Subcutaneous abdominal adipose tissue (tissue), 5 donors: ENCODE results near the gene GJC2.
"Not testable (repeated sequence)": the region's sequence is repeated elsewhere in the genome, so short reads cannot be mapped to it uniquely, and the experiment has no call there.

Source experiments
- H3K27ac ChIP-seq: one replicate; pipeline ENCODE4 v1.7.0; 2013; ENCODE audit warnings: low read depth, mild to moderate bottlenecking, inconsistent platforms, low read length, moderate library complexity
- H3K27me3 ChIP-seq, 5 donors: one replicate each; pipeline ENCODE4 v1.7.0; 2013; ENCODE audit warnings: low read length in 5 of 5, inconsistent platforms in 1 of 5; ENCODE audit not compliant: control insufficient read depth in 5 of 5, insufficient read depth in 4 of 5
- H3K36me3 ChIP-seq, 5 donors: one replicate each; pipeline ENCODE4 v1.7.0; 2013; ENCODE audit warnings: low read length in 5 of 5; ENCODE audit not compliant: control insufficient read depth in 5 of 5, insufficient read depth in 5 of 5
- H3K4me1 ChIP-seq, 5 donors: one replicate each; pipeline ENCODE4 v1.7.0; 2013; ENCODE audit warnings: low read length in 5 of 5, mild to moderate bottlenecking in 3 of 5, moderate library complexity in 1 of 5; ENCODE audit not compliant: control insufficient read depth in 5 of 5, insufficient read depth in 5 of 5
- H3K4me3 ChIP-seq, 5 donors: one replicate each; pipeline ENCODE4 v1.7.0; 2013; ENCODE audit warnings: low read length in 5 of 5, low read depth in 1 of 5
- H3K9ac ChIP-seq, 5 donors: one replicate each; pipeline ENCODE4 v1.7.0; 2013; ENCODE audit warnings: low read length in 5 of 5, mild to moderate bottlenecking in 4 of 5, moderate library complexity in 3 of 5
- H3K9me3 ChIP-seq, 5 donors: one replicate each; pipeline ENCODE4 v1.7.0; 2013; ENCODE audit warnings: low read length in 5 of 5; ENCODE audit not compliant: control insufficient read depth in 5 of 5
- donor health status: healthy.
- donor health status: healthy.
- donor health status: healthy.
- donor health status: healthy.
- donor health status: healthy.

GJC2 gene

DNA sequence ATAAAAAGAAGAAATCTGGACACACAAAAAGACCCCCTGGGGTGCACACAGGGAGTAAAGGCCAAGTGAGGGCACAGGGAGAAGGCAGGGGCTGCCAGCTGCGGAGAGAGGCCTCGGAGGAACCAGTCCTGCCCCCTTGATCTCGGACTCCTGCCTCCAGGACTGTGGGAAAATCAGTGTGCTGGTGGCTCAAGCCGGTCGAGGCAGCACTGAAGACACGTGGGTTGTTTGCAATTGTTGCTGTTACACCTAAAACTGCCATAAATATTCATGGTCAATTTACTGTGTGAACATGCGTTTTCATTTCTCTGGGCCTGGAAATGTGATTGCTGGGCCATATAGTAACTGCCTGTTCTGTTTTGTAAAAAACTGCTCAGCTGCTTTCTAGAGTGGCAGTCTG, 34.4 kb downstream of the GJC2 start:
- no peak overlapping the region for H3K27ac ChIP-seq
- no peaks in the 10 kb centered on the region for H3K4me1 ChIP-seq
- H3K9ac ChIP-seq, result no peak overlapping the region
- H3K27me3 ChIP-seq, result no peaks in the 10 kb centered on the region
- peaks cover 0 to 6% (median 2%) of the 10 kb centered on the region in 5 donors for H3K36me3 ChIP-seq
- H3K4me3 ChIP-seq, result no peak overlapping the region
- H3K9me3 ChIP-seq, result peaks cover 0 to 5% (median 0%) of the 10 kb centered on the region in 5 donors

DNA sequence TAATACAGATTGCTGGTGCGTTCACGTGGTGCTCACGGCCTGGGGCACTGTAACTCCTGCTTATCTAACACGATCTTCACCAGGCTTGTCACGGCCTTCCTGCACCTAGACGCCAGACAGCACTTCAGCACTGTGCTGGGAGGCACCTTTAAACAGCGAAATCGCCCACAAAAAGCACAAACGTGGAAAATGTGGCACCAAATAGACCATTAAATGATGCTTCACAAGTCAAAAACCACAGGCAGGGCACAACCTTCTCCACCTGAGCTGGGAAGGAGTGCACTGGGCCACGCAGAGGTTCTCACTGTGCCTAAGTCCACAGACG, 35.9 kb downstream of the GJC2 start:
- Histone ChIP-seq H3K4me1 (no peaks in the 10 kb centered on the region), H3K27me3 (no peaks in the 10 kb centered on the region), H3K9ac (no peak overlapping the region), H3K36me3 (peaks cover 0 to 6% (median 2%) of the 10 kb centered on the region in 5 donors), H3K27ac (no peak overlapping the region), H3K9me3 (peaks cover 0 to 5% (median 0%) of the 10 kb centered on the region in 5 donors), H3K4me3 (no peak overlapping the region)

DNA sequence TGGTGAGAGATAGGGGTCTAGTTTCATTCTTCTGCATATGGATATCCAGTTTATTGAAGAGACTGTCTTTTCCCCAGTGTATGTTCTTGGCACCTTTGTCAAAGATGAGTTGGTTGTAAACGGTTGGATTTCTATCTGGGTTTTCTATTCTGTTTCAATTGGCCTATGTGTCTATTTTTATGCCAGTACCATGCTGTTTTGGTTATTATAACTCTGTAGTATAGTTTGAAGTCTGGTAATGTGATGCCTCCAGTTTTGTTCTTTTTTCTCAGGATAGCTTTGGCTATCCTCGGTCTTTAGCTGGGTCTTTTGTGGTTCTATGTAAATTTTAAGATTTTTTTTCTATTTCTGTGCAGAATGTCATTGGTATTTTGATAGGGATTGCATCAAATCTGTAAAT, 38.5 kb downstream of the GJC2 start:
- H3K27ac ChIP-seq, H3K27me3 ChIP-seq, H3K9ac ChIP-seq, H3K9me3 ChIP-seq, H3K36me3 ChIP-seq, H3K4me1 ChIP-seq, H3K4me3 ChIP-seq: not testable (repeated sequence)

DNA sequence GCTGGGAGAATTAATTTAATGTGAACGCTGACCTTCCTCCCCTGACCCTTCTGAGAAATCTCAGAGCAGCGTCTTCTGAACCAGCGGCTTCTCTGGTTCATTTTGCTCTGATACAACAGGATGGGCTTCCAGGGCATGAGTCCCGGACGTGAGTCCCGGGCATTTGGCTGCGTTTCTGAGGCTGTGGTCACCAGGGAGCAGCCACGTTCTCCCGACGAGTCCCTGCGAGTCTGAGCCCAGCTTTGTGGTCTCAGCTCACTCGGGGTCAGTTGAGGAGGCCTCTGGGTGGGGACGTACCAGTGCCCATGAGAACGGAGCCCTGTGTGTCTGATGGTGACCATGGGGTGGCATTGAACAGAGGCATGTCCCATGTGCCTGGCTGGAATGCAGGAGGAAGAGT, 40.5 kb downstream of the GJC2 start:
- peaks cover 0 to 5% (median 0%) of the 10 kb centered on the region in 5 donors for H3K9me3 ChIP-seq
- H3K27me3 ChIP-seq, result no peaks in the 10 kb centered on the region
- H3K36me3 ChIP-seq, result peaks cover 0 to 6% (median 0%) of the 10 kb centered on the region in 5 donors
- no peaks in the 10 kb centered on the region for H3K4me1 ChIP-seq
- H3K27ac ChIP-seq, result no peak overlapping the region
- H3K4me3 ChIP-seq, result no peak overlapping the region
- no peak overlapping the region for H3K9ac ChIP-seq

DNA sequence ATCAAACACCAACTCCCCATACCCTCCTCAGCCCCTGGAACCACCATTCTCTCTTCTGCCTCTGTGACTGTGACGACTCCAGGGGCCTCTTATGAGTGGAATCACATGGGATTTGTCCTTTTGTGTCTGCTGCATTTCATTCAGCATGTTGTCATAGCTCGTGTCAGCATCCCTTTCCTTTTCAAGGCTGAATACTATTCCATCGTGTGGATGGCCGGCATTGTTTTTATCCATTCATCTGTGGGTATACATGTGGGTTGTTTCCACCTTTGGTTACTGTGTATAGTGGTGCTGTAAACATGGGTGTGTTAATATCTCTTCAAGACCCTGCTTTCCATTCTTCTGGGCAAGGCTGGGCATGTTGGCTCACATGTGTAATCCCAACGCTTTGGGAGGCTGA, 41.0 kb downstream of the GJC2 start:
- Histone ChIP-seq H3K27me3 (no peaks in the 10 kb centered on the region), H3K36me3 (peaks cover 0 to 6% (median 0%) of the 10 kb centered on the region in 5 donors), H3K9ac (no peak overlapping the region), H3K4me1 (no peaks in the 10 kb centered on the region), H3K9me3 (peaks cover 0 to 5% (median 0%) of the 10 kb centered on the region in 5 donors), H3K27ac (no peak overlapping the region), H3K4me3 (no peak overlapping the region)

DNA sequence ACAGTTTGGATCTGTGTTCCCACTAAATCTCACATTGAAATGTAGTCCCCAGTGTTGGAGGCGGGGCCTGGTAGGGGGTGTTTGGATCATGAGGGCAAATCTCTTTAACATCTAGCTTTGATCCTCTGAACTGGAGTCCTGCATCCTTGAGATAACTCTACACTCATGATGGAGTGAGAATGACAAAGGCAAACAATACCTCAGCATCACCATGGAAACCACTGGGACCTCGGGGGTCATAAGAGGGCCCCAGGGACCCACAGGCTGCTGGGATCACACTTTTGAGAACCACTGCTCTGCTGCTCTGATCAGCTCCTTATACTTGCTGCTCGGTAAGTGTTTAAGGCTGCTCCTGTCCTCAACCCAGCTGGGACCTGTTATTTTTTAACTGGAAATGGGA, 44.7 kb downstream of the GJC2 start:
- no peaks in the 10 kb centered on the region for H3K27me3 ChIP-seq
- H3K4me1 ChIP-seq, result no peaks in the 10 kb centered on the region
- H3K27ac ChIP-seq, result no peak overlapping the region
- H3K9me3 ChIP-seq, result peaks cover 4 to 8% (median 8%) of the 10 kb centered on the region in 5 donors
- no peak overlapping the region for H3K9ac ChIP-seq
- no peak overlapping the region for H3K4me3 ChIP-seq
- H3K36me3 ChIP-seq, result peaks cover 0 to 6% (median 0%) of the 10 kb centered on the region in 5 donors

DNA sequence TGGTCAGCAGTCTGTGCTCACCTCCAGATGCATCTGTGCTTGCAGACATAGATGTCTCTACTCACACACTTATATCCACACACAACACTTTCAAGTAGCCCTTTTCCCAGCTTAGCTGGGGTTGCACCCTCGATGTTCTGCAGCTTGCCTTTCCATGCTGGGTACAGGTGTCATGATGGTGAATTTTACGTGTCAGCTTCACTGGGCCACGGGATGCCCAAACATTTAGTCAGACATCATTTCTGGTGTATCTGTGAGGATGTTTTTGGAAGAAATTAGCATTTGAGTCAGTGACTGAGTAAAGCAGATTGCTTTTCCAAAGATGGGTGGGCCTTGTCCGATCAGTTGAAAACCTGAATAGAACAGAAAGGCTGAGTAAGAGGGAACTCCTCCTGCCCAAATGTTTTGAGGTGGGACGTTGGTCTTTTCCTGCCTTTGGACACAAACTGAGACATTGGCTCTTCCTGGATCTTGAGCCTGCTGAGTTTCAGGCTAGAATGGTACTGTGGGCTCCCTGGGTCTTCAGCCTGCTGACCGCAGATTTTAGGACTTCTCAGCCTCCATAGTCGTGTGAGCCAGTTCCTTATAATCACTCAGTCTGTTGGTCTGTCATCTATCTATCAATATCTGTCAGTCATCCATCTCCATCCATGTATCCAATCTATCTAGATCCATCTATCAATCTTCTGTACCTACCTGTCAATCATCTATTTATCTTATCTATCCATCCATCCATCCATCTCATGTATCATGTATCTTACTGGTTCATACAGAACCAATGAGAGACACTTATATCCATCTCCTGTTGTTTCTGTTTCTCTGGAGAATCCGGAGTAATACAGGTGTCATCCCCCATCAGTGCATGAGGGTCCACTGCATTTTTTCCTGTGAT, 45.4 kb downstream of the GJC2 start:
- Histone ChIP-seq H3K27ac (no peak overlapping the region), H3K4me3 (no peak overlapping the region), H3K36me3 (peaks cover 0 to 6% (median 0%) of the 10 kb centered on the region in 5 donors), H3K9ac (no peak overlapping the region), H3K9me3 (peaks cover 6 to 16% (median 14%) of the 10 kb centered on the region in 5 donors), H3K4me1 (no peaks in the 10 kb centered on the region), H3K27me3 (no peaks in the 10 kb centered on the region)

DNA sequence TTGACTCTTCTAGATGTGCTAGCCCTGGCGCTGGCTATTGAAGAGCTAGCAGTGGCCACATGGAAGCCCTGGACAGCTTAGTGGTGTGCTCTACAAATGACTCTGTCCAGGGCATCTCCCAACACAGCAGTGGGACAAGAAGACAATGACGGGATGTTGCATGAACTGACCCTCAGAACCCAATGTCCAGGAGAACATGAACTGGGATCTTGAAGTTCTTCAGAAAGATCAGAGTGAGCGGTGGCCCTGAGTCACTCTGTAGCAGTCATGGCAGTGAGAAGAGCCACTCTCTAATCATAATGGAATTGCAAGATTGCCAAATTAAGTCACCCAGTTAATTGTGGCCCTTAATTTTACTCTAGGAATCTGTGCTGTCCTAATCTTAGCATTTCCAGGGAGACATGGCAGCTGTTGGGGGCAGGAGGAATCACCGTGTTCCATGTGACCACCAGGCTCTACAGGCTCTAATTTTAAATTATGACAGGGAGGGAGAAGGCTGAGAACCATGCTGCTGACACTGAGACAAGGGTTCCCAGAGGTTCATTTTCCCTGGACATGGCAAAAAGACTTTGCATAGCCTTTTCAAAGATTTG, 47.9 kb downstream of the GJC2 start:
- Histone ChIP-seq H3K36me3 (peaks cover 0 to 6% (median 0%) of the 10 kb centered on the region in 5 donors), H3K27me3 (no peaks in the 10 kb centered on the region), H3K4me1 (no peaks in the 10 kb centered on the region), H3K27ac (no peak overlapping the region), H3K4me3 (no peak overlapping the region), H3K9ac (no peak overlapping the region), H3K9me3 (peaks cover 6 to 20% (median 14%) of the 10 kb centered on the region in 5 donors)

DNA sequence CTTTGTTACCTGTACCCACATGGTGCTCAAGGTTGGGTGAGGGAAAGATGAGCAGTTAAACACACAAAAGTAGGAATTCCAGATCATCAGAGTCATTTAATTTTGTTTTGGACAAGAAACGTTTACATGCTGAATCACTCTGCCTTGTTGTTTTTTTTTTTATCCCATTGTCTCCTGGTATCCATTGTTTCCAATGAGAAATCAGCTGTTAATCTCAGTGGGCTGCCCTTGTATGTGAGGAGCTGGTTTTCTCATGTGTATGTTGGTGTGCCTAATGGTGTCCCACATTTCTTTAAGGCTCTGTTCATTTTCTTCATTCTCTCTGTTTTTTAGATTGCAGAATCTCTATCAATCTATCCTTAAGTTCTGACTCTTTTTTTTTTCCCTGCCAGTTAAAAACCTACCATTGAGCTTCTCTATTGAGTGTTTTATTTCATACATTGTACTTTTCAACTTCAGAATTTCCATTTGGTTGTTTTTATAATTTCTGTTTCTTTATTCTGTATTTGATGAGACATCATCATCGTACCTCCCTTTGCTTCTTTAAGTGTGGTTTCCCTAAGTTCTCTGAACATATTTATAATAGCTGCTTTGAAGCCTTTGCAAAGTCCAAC, 49.4 kb downstream of the GJC2 start:
- Histone ChIP-seq H3K9ac (no peak overlapping the region), H3K4me1 (no peaks in the 10 kb centered on the region), H3K27ac (no peak overlapping the region), H3K36me3 (peaks cover 0 to 6% (median 0%) of the 10 kb centered on the region in 5 donors), H3K4me3 (no peak overlapping the region), H3K27me3 (no peaks in the 10 kb centered on the region), H3K9me3 (peaks cover 6 to 20% (median 14%) of the 10 kb centered on the region in 5 donors)

DNA sequence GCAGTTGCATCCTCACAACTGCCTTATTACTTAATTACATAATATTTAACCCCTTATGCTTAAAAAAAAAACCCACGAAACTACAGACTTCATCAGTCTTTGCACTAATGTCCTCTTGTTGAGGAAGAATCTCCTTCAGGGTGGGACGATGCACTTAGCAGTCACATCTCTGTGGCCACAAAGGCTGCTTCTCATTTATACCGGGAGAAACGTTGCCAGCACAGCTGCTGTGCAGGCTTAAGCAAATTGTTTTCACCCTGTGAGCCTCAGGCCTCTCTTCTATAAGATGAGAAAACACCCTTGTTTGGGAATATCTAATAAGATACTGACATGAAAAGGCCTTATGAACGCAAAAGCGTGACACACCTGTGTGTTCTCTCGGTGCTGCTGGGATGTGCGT, 55.2 kb downstream of the GJC2 start:
- Histone ChIP-seq H3K36me3 (no peaks in the 10 kb centered on the region), H3K4me3 (no peak overlapping the region), H3K9me3 (peaks cover 0 to 6% (median 1%) of the 10 kb centered on the region in 5 donors), H3K9ac (no peak overlapping the region), H3K4me1 (no peaks in the 10 kb centered on the region), H3K27me3 (peaks cover 5 to 28% (median 15%) of the 10 kb centered on the region in 5 donors), H3K27ac (no peak overlapping the region)
